GM18498 (cell line): ENCODE data around the gene PEAK3.
A peak's percentile ranks its signal among the peaks of the same experiment; 100 is the strongest.

ENCODE experiments used
- ATAC-seq: cut with Tn5 transposase; IDR thresholded peaks from one replicate; pipeline ENCODE4 v1.9.1; 2021; ENCODE audit warnings: mild to moderate bottlenecking, moderate library complexity; ENCODE audit not compliant: unreplicated experiment

Gene PEAK3

DNA sequence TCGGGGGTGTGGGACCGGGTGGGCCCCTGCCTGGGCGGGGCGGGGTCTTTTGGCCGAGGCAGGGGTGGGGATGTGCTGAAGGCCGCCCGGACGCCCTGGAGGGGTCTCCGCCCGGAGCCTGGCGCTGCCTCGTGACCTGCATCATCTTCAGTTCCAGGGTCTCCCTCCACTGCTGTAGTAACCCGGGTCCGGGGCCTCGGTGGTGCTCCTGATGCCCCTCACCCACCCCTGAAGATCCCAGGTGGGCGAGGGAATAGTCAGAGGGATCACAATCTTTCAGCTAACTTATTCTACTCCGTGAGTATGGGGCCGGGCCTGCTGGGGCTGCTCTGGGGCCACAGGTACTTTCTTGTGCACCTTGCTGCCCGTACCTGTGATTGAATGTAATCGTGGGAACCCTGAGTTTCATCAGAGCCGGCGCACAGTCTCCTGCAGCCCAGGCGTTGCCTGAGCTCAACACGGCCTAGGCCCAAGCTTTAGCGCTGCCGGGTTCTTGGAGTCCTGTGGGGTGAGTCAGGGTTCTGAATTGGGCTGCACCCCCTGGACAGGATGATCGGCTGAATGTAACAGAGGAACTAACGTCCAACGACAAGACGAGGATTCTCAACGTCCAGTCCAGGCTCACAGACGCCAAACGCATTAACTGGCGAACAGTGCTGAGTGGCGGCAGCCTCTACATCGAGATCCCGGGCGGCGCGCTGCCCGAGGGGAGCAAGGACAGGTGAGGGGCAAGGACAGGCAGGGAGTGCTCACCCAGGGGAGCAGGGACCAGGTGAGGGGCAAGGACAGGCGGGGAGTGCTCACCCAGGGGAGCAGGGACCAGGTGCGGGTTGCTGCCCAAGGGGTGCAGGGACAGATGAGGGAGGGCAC is 10.5 kb downstream of the PEAK3 start:
- no peak for ATAC-seq

DNA sequence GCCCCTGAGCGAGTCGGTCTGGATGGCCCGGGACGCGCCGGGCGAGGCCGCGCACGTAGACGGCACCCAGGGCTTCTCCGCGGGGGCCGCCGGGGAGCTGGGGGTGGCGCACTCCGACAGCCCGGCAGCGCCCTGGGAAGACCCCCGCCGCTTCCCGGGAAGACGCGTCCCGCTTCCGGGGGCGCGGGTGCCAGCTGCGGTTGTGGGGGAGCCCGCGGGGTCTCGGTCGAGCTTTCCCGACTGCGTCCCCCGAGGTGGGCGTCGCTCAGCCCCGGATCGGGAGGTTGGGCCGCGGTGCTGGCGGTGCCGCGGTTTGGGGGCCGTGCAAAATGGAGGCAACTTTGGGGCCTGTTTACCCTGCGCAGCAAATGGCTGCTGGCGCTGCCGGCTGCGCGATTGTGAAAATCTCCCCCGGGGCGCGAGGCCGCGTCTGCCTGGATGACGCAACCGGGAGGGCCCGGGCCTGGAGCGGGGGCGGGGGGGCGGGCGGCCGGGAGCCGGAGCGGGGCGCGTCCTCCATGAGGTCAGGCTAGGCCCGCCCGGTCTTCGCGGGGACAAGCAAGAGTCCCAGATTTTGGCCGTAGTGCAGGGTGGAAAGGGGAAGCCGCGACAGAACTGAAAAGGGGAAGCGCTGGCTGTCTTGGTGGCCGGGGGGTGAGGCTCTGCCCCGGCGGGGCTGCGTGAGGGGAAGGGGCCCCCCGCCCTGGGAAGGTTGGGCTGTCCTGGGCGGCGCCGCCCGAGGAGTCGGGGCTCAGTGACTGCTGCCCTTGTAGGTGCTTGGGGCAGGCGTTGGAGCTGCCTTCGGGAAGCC is 11.3 kb downstream of the PEAK3 start:
- no peak for ATAC-seq

DNA sequence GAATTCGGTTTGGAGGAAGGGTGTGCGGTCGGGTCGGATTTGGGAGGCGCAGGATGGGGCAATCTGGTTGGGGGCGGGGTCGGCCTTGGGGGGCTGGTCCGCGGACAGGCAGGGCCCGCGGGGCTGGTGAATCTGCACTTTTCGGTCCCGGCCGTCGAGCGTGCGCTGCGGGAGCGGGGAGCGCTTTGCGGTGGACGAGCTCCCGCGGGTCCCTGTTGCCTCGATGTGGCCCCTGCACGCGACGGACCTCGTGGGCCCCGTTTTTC is 11.9 kb downstream of the PEAK3 start:
- no peak for ATAC-seq

DNA sequence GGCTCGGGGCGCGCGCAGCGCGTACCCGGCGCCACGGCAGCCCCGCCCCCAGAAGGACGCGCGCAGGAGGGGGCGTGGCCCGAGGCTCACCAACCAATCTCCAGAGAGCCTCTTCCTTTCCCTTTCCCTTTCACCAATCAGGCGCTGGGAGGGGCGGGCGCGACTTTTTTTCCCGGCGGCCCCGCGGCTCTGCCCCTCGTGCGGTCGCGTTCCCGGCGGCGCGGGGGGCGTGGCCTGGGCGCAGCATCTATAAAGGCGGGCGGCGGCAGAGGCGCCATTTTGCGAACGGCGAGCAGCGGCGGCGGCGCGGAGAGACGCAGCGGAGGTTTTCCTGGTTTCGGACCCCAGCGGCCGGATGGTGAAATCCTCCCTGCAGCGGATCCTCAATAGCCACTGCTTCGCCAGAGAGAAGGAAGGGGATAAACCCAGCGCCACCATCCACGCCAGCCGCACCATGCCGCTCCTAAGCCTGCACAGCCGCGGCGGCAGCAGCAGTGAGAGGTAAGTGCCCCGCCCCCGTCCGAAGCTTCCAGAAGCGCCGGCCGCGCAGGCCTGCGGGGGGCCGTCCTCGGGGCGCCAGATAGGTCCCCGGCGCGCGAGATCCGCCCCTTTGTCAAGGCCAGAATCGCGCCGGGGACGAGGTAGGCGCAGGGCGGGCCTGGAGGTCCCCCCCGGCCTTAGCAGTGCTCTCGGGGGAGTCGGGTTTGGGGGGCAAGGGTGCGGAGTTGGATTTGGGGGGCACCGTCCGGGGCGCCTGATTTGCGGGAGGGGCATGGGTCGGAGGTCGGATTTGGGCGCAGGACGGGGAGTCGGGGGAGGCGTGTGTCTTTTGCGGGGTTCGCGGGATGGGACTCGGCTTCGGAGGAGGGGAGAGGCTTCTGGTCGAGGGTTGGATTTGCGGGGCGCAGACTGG is 12.5 kb downstream of the PEAK3 start:
- peak; percentile 68 for ATAC-seq

DNA sequence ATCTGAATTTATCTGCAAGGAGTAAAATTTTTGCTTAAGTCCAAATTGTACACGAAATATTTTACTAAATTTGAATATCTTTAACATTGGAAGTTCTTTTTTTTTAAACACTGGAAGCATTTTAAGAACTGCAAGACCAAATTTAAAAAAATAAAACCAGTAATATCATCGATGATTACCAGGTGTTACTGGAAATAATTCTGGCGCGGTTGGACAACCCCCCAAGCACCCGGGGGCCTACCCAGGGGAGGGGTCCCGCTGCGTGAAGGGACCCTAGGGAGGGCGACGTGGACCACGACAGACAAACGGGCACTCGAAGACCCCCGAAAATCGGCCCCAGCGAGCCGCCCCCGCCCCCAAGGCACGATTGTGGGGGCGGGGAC is 13.1 kb downstream of the PEAK3 start:
- no peak for ATAC-seq

DNA sequence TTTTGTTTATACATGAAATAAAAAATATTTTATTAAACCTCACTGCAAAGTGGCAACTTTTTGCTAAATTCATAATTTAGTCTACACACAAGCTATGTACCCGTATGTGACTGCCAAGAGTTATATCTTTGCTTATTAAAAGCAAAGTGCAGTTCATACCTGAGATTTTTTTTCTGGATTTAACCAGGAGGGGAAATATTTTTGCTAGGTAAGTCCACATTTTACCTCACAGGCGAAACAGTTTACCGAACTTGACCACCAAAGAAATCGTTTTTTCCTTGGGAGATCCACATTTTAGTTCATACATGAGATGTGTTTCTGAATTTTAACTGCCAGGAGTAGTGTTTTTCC is 13.5 kb downstream of the PEAK3 start:
- no peak for ATAC-seq

DNA sequence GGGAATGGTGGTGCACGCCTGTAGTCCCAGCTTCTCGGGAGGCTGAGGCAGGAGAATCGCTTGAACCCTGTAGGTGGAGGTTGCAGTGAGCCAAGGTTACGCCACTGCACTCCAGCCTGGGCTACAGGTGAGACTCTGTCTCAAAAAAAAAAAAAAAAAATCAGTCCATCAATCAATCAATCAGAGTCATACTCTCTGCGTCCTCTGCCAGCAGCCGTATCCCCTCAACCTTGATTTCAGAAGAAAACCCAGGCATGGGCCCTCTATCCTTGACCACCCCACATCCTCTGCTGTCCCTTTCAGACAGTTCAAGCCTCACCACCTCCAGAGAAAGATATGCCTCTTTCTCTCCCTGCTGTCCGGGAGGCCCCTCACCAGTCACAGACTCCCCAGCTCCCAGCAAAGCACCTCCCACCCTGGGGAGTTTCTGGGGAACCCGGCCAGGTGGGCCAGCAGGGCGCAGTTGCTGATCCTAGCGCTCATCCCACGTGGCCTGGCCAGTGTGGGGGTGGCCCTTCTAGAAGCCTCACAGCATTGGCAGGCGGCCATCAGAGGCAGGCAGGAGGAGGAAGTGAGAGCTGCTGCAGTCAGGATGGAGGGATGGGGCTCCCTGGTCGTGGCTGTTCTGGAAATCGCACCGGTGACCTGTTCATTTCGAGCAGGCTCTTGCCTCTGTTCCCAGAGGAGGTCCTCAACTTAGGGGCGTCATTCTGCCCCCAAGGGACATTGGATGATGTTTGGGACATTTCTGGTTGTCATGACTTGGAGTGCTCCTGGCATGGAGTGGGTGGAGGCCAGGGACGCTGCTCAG is 15.6 kb downstream of the PEAK3 start:
- no peak for ATAC-seq

DNA sequence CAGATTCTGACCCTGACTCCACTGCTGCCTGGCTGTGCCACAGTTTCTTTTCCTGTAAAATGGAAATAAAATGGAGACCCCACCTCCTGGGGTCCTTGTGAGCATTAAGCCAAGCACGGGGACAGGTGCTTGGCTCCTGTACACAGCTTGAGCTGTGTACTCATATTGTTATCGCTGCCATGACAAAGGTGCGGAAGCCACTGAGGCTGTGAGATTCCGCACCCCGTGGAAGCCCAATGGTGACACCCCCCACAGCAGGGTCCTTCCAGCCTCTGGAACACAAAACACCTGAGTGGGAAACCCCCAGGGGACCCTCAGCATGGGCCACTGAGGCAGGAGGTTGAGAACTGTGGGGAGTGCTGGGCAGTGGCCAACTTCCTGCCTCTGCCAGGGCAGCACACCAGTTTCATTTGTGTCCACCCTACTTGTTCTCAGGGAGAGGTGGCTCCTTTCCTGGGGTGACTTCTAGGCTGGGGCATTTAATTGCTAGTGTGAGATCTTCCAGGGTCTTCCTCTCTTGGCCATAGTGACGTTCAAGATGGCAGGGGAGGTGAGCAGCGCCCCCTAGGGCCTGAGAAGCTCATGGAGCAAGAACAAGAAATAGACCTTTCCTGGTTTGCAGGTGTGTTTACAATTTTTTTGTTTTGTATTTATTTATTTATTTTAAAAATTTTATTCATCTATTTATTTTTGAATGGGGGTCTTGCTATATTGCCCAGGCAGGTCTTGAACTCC is 20.4 kb downstream of the PEAK3 start:
- ATAC-seq, result no peak

DNA sequence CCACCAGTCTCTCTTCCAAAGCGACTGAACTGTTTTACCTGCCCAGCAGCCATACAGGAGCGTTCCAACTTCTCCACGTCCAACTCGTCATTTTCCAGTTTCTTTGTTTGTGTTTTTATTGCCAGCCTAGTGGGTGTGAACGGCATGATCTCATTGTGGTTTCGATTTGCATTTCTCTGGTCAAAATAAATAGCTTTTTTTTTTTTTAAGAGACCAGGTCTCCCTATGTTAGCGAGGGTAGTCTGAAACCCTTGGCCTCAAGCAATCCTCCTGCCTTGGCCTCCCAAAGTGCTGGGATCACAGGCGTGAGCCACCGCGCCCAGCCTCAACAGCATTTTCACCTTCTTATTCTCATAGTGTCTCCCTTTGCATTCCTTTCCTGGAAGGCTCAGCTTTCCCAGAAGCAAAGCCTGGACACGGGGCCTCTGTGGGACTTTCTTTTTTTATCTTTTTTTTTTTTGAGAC is 21.6 kb downstream of the PEAK3 start:
- no peak for ATAC-seq

DNA sequence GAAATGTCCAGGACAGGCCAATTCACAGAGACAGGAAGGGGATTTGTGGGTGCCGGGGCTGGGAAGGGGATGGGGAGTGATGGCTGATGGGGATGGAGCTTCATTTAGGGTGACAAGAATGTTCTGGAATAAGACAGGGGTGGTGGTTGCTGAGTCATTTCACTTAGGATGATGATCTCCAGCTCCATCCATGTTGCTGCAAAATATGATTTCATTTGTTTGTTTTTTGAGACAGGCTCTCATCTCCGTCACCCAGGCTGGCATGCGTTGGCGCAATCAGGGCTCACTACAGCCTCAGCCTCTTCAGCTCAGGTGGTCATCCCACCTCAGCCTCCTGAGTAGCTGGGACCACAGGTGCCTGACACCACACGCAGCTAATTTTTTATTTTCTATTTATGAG is 22.6 kb downstream of the PEAK3 start:
- no peak for ATAC-seq

DNA sequence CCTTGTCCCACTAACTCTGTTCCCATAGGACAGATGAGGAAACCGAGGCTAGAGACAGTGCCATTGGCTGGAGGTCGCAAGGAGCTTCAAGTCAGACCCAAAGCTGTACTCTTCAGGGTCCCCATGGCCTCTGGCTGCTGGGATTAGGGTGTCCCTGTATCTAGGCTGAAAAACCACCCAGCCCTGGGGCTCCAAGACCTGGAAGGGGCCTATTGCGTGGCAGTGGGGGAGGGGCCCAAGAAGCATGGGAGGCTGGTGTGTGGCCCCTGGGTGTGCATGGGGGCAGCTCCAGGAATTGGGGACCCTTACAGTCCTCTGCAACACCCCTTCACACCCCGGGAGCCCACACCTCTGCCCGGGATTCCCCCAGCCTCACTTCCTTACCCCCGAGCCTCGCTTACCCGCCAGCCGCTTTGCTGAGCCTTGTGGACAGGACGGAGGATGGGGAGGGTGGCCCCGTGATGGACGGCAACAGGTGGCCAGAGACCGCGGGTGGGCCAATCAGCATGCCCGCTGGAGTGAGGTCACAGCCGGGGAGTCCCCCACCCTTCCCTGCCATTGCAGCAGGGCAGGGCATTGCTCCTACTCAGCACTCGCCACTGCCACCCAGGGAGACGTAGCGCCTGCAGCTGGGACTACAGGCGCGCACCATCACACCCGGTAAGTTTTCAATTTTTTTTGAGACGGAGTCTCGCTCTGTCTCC is 25.8 kb downstream of the PEAK3 start, which contains the start of gene JSRP1:
TSS of gene JSRP1 (minus strand) at position 436 of the 704 bp plus-strand sequence. CDS start 1,103 bp downstream, outside the sequence.
- no peak for ATAC-seq

DNA sequence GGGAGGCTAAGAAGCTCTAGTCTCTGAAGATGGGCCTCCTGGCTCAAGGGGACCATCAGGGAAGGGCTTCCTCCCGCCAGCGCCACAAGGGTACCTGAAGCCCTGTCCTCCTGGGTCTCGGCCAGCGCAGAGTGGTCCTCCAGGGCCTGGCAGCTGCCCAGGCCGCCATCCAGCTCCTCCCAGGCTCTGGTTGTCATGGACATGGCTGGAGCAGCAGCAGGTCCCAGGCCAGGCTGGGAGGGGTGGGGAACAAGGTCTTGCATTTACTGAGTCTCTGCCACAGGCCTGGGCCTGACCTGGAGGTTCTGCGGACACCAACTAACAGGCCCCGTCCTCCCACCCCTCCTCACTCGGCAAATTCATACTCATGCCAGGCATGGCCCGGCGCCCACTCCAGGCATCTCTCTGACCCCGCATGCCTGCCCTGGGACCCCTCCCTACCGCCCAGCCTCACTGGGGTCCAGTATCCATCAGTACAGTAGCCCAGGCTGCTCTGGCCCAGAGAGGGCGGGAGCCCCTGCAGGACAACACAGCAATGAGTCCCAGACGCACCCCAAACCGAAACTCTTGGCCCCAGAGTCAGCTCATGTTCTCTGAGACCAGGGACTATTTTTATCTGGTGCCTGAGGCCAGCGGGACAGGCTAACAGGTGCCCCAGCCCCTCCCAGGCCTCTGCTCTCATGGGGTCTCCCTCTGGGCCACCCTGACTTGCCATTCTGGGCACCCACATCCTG is 26.7 kb downstream of the PEAK3 start:
- no peak for ATAC-seq

DNA sequence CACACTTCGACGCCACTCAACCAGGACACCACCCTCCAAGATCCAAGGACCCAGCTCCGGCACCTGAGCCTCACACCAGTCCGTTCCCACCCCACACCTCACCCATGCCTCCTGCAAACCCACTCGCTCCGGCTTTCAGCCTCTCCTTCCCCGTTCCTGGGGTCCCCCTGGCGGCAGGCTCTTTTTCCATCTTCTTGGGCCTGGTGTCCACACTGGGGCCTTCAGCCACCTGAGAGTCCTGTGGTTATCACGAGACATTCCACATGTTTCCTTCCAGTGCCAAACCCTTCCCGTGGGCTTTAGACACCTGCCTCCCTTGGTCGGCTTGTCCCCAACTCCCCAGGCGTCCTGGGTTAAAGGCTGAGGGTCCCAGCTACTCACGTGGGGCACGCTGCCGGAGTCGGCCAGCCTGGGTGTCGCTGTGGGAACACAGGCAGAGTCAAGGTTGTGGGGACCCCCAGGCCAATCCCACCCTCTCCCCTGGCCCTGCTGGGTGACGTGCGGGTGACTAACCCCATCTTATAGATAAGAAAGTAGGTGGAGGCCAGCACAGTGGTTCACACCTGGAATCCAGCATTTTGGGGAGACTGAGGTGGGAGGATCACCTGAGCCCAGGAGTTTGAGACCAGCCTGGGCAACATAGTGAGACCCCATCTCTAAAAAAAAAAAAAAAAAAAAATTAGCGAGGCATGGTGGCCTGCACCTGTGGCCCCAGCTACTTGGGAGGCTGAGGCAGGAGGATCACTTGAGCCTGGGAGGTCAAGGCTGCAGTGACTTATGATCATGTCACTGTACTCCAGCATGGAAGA is 27.7 kb downstream of the PEAK3 start:
- ATAC-seq, result no peak

DNA sequence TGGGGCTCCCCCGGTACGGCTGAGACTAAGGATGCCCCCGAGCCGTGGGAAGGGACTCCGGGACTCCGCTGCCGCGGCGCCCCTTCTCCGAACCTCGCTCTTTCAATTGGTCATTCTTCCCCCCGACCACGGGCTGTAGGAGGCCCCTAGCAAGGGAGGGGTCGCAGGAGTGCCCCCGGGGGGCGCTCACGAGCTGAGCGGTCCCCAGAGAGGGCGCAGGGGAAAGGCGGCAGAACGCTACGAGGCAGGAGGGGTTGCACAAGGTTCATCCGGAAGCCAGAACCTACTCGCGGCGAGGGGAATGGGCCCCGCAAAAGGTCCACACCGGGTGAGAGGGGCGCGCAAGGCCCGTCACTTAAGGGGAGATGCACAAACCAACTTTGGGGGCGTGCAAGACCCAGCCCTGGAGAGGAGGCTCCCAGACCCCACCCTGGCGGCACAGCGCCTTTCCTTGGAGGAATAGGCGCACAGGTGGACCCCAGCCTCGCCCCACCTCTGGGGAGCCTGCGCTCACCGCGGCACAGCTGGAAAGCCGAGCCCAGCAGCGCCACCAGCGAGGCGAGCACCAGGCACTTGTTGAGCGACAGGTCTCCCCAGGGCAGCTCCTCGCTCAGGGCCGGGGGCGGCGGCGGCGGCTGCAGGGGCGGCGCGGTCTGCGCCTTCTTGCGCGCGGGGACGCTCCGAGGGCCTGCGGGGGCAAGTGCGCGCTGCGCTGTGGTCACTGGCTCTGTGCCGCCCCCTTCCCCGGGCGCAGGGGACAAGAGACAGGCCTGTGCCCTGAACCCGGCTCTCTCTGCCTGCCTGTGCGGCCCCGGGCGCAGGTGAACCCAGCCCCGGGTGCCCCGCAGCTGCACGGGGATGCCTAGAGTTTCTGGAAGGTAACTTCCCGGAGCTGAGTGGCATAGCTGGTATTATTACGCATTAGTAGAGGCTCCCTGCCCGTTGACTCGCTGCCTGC is 28.6 kb downstream of the PEAK3 start:
- no peak for ATAC-seq

DNA sequence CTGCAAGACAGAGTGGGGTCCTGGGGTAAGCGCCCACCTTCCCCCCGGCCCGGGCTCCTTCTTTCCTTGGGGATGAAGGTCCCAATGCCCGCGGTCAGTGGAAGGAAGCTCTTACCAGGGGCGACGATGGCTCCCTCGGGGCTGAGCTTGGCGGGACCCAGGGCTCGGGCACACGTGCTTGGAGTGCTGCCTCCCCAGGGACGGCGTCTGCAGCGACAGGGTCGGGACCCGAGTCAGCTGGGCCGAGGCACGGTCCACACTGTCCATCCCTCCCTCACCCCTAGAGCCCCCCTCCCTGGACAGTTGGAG is 29.2 kb downstream of the PEAK3 start:
- no peak for ATAC-seq

DNA sequence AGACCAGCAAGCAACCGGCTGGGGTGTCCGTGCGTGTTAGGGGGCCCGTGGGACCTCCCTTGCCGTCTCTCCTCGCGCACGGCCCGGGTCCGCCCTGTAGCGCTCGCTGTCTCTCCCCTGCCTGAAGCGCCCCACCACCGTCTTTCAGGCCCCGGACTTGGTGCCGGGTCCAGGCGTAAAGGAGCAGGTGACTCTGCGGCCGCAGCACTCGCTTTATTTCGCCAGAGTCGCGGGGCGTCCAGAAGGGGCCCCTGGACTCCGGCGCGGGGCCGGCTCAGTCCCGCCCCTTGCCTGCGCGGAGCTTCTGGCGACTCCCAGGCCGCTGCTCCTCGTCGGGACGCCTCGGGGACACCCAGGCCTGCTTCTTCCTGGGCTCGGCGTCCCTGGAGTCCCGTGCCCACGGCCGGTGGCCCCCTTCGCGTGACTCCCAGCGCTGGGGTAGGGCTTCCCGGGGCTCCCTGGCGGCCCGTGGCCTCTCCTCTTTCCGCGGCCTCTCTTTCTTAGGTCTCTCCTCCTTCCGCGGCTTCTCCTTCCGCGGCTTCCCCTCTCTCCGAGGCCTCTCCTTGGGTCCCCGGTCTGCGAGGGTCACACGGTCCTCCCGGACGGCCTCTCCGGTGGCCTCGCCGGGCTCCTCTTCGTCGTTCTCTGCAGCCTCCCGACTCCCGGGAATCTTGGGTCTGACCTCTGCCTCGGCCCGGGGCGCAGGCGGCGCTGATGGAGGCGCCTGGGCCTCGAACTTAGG is 29.7 kb downstream of the PEAK3 start:
- ATAC-seq, result no peak
